GM12873 (cell line): ENCODE measurements around the gene CYP4F12.

Source experiments
- CTCF ChIP-seq: IDR thresholded peaks from 2 replicates; pipeline ENCODE4 v1.5.1; 2012; ENCODE audit warnings: low read depth, mild to moderate bottlenecking, moderate library complexity, low read length, control low read depth; ENCODE audit not compliant: insufficient read depth; ENCODE audit errors: missing control alignments

The CYP4F12 gene

GRCh38 chr19:15671891-15672579, 852 bp upstream of the CYP4F12 start:
- TF ChIP-seq CTCF: no peak

- TF ChIP-seq CTCF: no peak
Measured at GRCh38 chr19:15673176-15673654, 328 bp downstream of the CYP4F12 start.

DNA sequence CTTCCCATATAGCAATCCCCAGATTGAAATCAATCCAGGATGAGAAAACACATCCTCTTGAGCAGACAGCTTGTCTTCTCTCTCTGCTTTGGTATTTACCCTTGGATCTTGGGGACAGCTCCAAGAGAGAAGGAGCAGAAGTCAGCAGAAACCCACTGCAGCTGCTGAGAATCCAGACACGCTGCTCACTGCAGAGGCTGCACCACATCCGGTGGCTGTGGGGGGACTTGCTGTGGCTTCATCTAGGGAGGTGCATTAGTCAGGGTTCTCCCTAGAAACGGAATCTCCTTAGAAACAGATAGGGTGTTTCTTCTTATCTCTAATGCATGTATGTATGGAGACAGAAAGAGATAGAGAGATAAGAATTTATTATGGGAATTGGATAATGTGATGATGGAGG, 2.7 kb downstream of the CYP4F12 start:
- TF ChIP-seq CTCF: no peak

GRCh38 chr19:15679089-15679488, 6.2 kb downstream of the CYP4F12 start:
- no peak for TF ChIP-seq CTCF

DNA sequence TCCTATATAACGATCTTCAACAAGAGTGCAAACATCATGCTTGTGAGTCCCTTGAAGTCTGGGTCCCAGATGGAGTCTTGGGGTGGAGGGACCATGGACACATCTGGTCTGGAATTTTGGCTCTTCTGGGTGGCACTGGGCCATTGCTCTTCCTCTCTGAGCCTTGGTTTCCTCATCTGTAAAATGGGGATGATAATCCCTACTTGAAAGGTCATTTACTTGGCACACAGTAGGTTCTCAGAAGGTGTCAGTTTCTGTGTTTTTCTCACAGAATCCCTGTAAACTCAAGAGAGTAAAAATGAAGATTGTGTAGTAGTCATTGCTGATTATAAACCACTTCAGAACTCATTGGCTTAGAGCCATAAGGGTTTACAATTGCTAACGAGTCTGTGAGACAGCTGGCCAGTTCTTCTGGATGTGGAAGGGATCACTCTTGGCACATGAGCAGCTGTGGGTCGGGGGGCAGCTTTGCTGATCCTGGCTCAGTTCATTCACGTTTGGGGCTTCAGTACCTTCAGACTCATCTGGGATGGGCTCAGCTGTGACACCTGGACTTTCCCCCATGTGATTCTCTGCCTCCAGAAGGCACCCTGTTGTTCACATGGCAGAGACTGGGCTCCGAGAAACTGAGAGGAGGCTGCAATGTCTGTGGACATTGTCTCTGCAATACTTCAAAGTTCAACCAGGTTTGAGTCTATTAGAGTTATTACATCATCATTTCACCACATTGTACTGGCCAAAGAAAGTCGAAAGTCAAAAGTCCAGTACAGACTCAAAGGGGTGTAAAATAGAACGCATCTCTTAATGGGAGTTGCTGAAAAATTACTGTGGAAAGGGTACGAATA, 7.8 kb downstream of the CYP4F12 start:
- TF ChIP-seq CTCF: no peak

GRCh38 chr19:15683411-15683810, 10.5 kb downstream of the CYP4F12 start:
- no peak for TF ChIP-seq CTCF

- TF ChIP-seq CTCF: no peak
Measured at GRCh38 chr19:15684828-15685227, 11.9 kb downstream of the CYP4F12 start.
